Measurements from ENCODE around the gene A1BG.

GRCh38 chr19:58398087-58398486 lies 44.8 kb upstream of the A1BG start:
- TF ChIP-seq CTCF (conservative IDR thresholded peaks at IDR 0.05; ENCODE audit: low read depth, low read length): no peak
- TF ChIP-seq EZH2 (IDR thresholded peaks at IDR 0.05; ENCODE audit: low read length, unreplicated experiment): no peak

Data from PC-3 (cell line).